GM23248 (cell line): Measurements from ENCODE around the gene POU2F1.

Source experiments
- EZH2 ChIP-seq: fragments of 200-600 bp; sonication (generic); IDR thresholded peaks from 2 replicates; pipeline ENCODE4 v1.6.1; 2018; ENCODE audit warnings: antibody characterized with exemption, mild to moderate bottlenecking; ENCODE audit not compliant: insufficient read depth, poor library complexity, severe bottlenecking
- EZH2phosphoT487 ChIP-seq: fragments of 200-600 bp; sonication (generic); IDR thresholded peaks from 2 replicates; pipeline ENCODE4 v1.6.1; 2018; ENCODE audit warnings: antibody characterized with exemption, moderate library complexity, mild to moderate bottlenecking, low read depth; ENCODE audit not compliant: insufficient read depth

- TF ChIP-seq EZH2phosphoT487 (no peak), EZH2 (no peak)
Observed at GRCh38 chr1:167420510-167420909, 199.8 kb downstream of the POU2F1 start.
